GM19238 (cell line): Measurements from ENCODE around the gene GRIN1.
A peak's percentile ranks its signal among the peaks of the same experiment; 100 is the strongest.
"Not testable (repeated sequence)": the region's sequence is repeated elsewhere in the genome, so short reads cannot be mapped to it uniquely, and the experiment has no call there.

ENCODE experiments used
- DNase-seq: peaks from one replicate; pipeline ENCODE4 v3.0.0; 2011; ENCODE audit warnings: low spot score; ENCODE audit not compliant: insufficient read length

Gene GRIN1

GRCh38 chr9:137111788-137112563 is 27.0 kb upstream of the GRIN1 start:
- DNase-seq = no peak

- no peak for DNase-seq
These were observed 26.2 kb upstream of the GRIN1 start for GRCh38 chr9:137112564-137113384.

GRCh38 chr9:137113385-137114159 is 25.4 kb upstream of the GRIN1 start:
- DNase-seq = no peak

DNA sequence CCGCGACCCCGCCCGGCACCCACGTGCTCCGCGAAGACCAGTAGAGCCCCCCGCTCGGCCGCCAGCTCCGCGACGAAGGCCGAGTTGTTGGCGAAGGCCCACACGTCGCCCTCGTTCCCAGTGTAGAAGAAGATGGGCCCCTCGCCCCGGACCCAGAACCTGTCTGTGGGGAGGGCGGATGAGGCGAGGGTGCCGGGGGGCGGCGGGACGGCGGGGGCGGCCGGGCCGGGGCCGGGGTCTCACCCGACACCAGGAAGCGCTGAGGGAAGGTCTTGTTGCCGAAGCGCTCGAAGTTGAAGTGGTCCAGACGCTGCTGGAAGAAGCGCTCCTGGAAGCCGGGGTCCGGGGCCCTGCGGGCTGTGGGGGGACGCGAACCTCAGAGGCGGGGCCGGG is 24.7 kb upstream of the GRIN1 start:
- peak; percentile 41 for DNase-seq

GRCh38 chr9:137114613-137115393 is 24.2 kb upstream of the GRIN1 start, which contains the start of gene DPP7:
Gene DPP7 (minus strand): TSS chr9:137114733. CDS start chr9:137114713, 20 bp downstream.
- peak; percentile 90 for DNase-seq

DNA sequence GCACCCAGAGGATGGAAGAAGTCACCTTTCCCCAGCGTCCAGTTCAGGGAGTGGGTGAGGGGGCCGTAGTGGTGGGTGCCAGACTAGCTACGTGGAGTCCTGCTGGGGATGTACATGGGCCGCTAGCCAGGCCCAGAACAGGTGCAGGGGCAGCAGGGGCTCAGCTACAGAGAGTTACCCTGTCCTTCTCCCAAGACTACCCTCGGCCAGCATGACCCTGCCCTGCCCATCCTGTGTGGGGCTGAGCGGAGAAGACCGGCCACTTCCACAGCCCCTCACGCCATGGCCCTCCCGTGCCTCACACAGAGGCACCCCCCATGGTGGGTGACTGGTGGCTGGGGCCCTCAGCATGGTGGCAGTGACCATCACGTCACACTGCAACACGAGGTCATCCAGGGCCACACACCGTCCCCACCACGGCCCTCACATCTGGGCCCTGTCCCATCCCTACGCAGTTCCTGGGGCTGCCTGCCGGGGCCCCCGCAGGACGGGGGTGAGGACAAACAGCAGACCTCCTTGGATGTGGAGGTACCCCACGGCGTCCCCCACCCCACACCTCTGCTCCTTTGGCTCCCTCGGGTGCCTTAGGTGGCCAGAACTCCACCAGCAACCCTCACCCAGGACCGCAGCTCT is 23.4 kb upstream of the GRIN1 start:
- no peak for DNase-seq

DNA sequence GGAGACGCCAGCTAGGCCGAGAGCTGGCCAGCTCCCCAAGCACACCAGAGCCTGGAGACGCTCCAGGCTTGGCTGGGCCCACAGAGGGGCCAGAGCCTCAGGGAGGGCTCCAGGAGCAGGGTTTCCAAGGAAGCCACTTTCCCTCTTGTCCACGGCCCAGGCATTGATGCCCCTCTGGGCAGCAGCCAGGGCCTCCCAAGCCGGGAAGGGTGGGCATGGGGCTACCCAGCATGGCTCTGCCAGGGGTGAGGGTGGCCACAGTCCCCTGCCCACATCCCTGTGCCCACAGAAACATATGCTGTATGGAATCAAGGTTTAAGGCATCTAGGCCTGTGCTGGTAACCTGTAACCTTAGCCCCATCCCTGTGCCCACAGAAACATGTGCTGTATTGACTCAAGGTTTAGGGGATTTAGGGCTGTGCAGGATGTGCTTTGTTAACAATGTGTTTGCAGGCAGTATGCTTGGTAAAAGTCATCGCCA is 22.9 kb upstream of the GRIN1 start:
- DNase-seq = no peak

DNA sequence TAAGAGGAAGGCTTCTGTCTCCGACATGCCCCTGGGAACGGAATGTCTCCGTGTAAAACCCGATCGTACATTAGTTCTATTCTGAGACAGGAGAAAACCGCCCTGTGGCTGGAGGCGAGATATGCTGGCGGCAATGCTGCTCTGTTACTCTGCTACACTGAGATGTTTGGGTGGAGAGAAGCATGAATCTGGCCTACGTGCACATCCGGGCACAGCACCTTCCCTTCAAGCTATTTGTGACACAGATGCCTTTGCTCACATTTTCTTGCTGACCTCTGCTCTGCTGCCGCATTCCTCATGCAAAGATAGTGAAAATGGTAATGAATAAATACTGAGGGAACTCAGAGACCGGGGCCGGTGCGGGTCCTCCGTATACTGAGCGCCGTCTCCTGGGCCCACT is 22.2 kb upstream of the GRIN1 start:
- no peak for DNase-seq

DNA sequence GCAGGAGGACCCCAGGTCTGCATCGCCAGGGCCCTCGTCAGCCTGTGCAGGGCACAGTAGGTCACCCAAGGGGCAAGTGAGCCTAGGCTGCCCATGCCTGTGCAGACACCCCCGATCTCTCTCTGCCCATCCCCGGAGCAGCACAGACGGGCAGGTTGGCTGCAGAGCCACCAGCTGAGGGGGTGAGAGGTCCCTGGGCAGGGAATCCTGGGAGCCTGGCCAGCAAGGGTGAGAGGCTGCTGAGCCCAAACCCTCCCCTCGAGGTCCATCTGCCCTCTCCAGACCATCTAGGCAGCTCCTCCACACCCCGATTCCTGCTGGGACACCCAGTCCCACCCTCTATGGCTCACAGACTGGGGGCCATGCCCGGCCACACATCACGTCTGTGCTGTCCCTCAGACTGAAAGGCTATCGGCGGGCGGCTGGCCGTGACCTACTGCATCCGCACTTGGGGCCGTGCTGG is 21.7 kb upstream of the GRIN1 start:
- DNase-seq = no peak

DNA sequence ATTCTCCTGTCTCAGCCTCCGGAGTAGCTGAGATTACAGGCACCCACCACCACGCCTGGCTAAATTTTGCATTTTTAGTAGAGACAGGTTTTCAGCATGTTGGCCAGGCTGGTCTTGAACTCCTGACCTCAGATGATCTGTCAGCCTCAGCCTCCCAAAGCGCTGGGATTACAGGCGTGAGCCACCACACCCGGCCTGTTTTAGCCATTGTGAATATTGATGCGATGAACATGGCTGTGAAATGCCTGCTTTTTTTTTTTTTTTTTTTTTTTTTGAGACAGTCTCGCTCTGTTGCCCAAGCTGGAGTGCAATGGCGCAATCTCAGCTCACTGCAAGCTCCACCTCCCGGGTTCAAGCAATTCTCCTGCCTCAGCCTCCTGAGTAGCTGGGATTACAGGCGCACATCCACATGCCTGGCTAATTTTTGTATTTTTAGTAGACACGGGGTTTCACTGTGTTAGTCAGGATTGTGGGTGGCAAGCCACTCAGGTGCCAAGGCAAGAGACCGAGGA is 20.8 kb upstream of the GRIN1 start:
- DNase-seq = not testable (repeated sequence)

- DNase-seq = not testable (repeated sequence)
These were observed 16.8 kb upstream of the GRIN1 start for GRCh38 chr9:137121927-137122795.

DNA sequence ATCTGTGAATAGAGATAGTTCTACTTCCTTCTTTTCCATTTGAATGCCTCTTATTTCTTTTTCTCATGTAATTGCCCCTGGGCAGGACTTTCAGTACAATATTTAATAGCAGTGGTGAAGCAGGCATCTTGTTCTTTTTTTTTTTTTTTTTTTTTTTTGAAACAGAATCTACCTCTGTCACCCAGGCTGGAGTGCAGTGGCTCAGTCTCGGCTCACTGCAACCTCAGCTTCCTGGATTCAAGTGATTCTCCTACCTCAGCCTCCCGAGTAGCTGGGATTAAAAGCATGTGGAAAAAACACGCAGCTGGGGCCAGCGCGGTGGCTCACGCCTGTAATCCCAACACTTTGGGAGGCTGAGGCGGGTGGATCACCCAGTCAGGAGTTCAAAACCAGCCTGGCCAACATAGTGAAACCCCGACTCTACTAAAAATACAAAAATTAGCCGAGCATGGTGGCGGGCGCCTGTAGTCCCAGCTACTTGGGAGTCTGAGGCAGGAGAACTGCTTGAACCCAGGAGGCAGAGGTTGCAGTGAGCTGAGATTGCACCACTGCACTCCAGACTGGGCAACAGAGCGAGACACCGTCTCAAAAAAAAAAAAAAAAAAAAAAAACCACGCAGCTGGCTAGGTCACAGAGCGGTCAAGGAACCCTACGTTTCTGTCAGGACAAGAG is 16.0 kb upstream of the GRIN1 start:
- DNase-seq = not testable (repeated sequence)

- no peak for DNase-seq
These were observed 15.5 kb upstream of the GRIN1 start for GRCh38 chr9:137123468-137123837.

- not testable (repeated sequence) for DNase-seq
These were observed 14.9 kb upstream of the GRIN1 start for GRCh38 chr9:137123952-137124462.

- DNase-seq = no peak
These were observed 12.2 kb upstream of the GRIN1 start for GRCh38 chr9:137126786-137127185.

GRCh38 chr9:137127301-137128157 is 11.4 kb upstream of the GRIN1 start:
- no peak for DNase-seq

- DNase-seq = no peak
These were observed 10.6 kb upstream of the GRIN1 start for GRCh38 chr9:137128158-137128861.
